HPDE6-E6E7 (cell line): ENCODE measurements around the gene COL6A3.
"Not testable (repeated sequence)": the region's sequence is repeated elsewhere in the genome, so short reads cannot be mapped to it uniquely, and the experiment has no call there.

ENCODE experiments used
- DNase-seq: peaks from one replicate; pipeline ENCODE4 v3.0.0; 2011; ENCODE audit warnings: missing footprints; ENCODE audit errors: extremely low spot score

Gene COL6A3

DNA sequence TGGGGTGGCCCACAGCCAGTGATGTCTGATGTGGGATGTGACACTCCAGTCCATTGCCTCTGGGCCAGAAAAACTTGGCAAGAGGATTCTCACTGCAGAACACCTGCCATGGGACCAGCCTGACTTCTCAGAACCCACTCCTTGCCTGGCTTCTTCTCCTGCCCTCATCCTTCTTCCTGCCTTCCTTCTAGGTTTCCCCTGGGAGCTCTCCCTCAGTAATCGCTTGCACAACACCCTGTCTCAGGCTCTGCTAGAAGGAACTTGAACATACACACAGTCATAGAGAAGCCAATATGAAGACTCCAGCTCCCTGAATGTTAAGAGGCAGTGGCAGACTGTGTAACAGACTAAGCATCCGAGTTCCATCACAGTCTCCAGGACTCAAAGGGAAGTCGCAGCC is 4.3 kb upstream of the COL6A3 start:
- DNase-seq, result no peak

GRCh38 chr2:237412988-237413776 is 782 bp downstream of the COL6A3 start:
- no peak for DNase-seq

GRCh38 chr2:237412646-237412987 is 1.3 kb downstream of the COL6A3 start:
- no peak for DNase-seq

DNA sequence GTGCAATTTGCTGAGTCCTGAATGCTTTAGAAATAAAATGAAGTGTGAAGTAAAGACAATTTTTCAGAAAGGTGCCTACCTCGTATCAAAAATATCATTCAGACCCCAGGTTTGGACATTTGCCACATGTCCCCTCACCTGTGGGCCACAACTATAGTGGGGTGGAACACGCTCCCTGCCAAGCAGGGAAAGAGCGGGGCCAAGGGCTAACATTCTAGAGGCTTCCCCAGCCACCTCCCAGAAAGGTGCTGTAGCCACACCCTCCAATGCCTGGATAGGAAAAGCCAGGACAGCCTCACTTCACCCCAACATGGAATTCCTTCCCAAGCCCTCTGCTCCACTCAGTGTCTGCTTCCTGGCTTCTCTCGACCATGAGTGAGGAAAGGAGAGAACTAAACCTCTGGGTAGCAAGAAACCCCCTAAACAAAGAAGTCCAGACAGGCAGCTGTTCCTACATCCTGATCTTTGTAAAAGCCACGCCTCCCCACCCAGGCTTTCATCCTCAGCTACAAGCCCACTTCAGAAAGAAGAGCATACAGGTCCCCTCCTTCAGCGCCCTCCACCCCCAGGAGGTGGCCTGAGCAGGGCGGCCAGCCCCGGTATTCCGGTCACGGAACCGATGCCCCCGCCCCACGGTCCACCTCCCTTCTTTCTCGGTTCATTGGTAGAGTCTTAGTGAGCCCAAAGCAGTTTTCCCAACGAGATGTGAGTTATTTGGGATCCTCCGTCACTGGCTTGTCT is 2.1 kb downstream of the COL6A3 start:
- DNase-seq, result no peak

GRCh38 chr2:237411092-237411601 is 2.8 kb downstream of the COL6A3 start:
- DNase-seq, result no peak

- not testable (repeated sequence) for DNase-seq
Observed at GRCh38 chr2:237409263-237409662, 4.7 kb downstream of the COL6A3 start.

GRCh38 chr2:237408335-237409000 is 5.5 kb downstream of the COL6A3 start:
- no peak for DNase-seq

DNA sequence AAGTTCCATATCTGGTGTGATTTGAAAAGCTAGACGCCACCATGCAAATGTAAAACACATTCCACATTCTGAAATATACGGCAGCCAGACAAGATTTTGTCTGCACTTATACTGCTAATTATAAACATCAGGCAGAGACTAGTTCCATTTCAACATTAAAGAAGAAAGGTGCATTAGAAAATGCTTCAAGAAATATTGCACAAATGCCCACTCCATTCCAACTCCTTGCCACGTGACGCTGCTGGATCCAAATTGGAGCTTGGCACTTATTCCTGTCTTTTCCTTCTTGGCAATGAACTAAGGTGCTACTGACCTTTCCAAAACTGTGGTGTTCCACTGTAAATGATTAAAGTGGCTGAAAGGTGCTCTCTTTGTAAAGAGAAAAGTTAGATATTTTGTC is 6.3 kb downstream of the COL6A3 start:
- DNase-seq, result no peak

GRCh38 chr2:237406371-237406895 is 7.5 kb downstream of the COL6A3 start:
- no peak for DNase-seq

- no peak for DNase-seq
Observed at GRCh38 chr2:237405605-237406004, 8.4 kb downstream of the COL6A3 start.

GRCh38 chr2:237405006-237405559 is 8.9 kb downstream of the COL6A3 start:
- no peak for DNase-seq

DNA sequence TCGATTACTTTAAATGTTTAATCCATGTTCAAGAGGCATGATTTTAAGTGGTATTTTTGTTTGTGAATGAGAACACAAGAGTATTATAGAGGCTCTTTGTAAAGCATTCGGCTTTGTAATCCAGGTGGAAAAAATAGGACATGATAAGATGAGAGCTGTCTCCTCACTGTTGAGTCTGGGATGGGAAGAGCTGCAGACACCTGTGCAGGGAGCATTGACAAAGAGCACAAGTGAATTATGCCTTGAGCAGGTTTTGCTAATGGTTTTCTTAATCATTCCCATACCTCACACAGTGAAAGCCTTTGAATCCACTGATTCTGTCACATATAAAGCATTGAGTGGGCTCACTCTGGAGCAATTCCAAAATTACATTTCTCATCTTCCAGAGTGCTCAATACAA is 9.6 kb downstream of the COL6A3 start:
- no peak for DNase-seq

DNA sequence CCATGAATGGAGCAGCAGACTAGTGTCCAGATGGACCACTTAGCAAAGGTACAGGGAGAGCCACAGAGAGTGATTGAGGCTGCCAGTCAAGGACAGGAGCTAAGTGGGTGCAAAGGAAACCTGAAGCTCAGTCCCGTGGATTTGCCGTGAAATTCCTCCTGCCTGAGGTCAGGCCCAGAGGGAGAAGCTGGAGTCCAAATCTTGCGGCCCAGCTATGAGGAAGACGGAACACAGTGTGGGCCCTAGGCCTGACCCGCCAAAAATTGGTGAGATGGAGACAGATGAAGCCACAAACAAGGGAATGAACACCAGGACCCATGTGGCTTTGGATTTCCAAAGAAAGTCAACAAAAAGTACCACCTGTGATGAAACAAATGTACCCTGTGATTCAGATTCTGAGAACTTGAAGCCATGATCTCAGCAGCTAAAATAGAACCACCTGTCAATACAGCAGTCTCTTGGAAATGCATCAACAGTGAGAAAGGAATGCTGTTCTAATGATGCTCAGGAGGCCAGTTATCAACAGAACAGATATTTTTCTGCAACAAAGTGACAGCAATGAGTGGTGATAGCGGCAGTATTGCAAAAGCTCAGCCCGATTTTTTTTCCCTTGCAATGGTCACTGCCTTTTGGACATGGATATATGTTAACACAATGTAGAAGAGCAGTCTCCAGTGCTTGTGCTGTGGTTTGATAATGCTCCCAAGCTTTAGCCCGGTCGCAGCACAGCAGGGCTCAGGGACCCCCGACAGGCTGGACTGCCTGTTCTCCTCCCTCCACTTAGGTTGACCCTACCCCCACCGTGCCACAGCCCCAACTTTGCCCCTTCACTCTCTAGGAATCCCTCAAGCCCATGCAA is 10.7 kb downstream of the COL6A3 start:
- DNase-seq, result no peak

GRCh38 chr2:237400199-237400598 is 13.8 kb downstream of the COL6A3 start:
- DNase-seq, result no peak

DNA sequence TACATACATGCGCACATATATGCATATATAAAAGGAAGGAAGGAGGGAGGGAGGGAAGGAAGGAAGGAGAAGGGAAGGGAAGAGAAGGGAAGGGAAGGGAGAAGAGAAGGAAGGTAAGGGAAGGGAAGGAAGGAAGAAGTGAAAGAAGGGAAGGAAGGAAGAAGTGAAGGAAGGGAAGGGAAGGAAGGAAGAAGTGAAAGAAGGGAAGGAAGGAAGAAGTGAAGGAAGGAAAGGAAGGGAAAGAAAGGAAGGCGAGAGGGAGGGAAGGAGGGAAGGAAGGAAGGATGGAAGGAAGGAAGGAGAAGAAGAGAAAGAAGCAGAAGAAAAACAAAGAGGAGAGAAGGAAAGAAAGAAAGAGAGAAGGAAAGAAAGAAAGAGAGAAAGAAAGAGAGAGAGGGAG is 16.9 kb downstream of the COL6A3 start:
- no peak for DNase-seq

GRCh38 chr2:237393523-237393922 is 20.4 kb downstream of the COL6A3 start:
- DNase-seq, result no peak

- DNase-seq, result no peak
Observed at GRCh38 chr2:237392186-237392585, 21.8 kb downstream of the COL6A3 start.

DNA sequence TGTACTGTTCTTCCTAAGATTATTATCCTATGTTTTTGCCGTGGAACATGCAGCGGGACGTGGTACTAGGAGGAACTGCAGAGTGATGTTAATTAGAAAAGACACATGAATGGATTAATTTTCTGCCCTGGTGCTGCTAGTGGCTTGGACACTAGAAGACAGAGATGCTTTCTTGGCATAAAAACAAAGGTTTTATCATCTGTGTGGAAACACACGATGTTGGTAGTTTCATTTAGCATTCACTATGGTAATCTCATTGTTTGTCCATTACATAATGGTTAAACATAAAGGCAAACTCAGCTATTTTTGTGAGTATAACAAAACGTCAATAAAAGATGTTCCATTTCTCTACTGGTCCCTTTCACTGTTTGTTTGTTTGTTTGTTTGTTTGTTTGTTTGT is 22.8 kb downstream of the COL6A3 start:
- no peak for DNase-seq

- no peak for DNase-seq
Observed at GRCh38 chr2:237390235-237390634, 23.7 kb downstream of the COL6A3 start.

GRCh38 chr2:237389831-237390230 is 24.1 kb downstream of the COL6A3 start:
- no peak for DNase-seq

DNA sequence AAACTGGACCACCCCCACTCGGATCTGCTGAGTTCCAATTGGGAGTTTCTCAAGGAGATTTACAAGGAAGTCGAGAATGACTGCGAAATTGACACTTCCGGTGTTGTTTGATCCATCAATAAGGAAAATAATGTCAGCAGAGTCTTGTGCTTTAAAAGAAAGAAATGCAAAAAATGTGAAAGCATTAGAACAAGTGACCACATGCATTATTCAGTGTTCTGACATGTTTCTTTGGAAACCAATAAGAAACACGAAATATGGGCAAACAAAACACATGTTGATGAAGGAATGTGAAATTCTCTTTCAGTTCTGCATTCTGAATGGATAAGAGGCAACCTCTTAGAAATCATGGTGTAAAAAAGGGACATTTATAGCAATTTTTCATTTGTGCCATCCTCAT is 25.9 kb downstream of the COL6A3 start:
- no peak for DNase-seq
